ENCODE data around the gene UBQLN4. TPM values are rescaled to one million over a fixed set of nuclear protein-coding genes. Genes with fewer than 3 reads are reported as not detected.

UBQLN4 gene
- total RNA-seq, 1 experiment from 2014 or later, result 58.4 TPM

- Histone ChIP-seq H3K27ac (no peak overlapping the region), H3K36me3 (ENCODE audit: low read depth) (0 out of 2 replicates have a peak, but pooled peaks cover 7% of the 10 kb centered on the region), H3K79me2 (ENCODE audit: low read depth) (peaks cover 26% of the 10 kb centered on the region), H3K4me3 (no peak overlapping the region), H3K9me3 (ENCODE audit: insufficient read depth, low read depth) (no peaks in the 10 kb centered on the region), H4K20me1 (ENCODE audit: insufficient read depth) (peaks cover 12% of the 10 kb centered on the region; the same call in 1 of the 2 replicates), H3K27me3 (ENCODE audit: insufficient read depth, low read depth) (no peaks in the 10 kb centered on the region), H2AFZ (no peak overlapping the region), H3K4me2 (no peak overlapping the region), H3K9me2 (ENCODE audit: insufficient read depth) (no peaks in the 10 kb centered on the region), H3F3A (ENCODE audit: insufficient read depth, low read depth) (peaks cover 21% of the 10 kb centered on the region; the same call in 1 of the 2 replicates), H3K4me1 (replicated peaks; ENCODE audit: insufficient read depth) (no peaks in the 10 kb centered on the region)
- ChIA-PET POLR2A (ENCODE audit: unreplicated experiment) (no interaction called here), CTCF (no interaction called here)
- no TSS peak for BruUV-seq (replicated peaks)
- intact Hi-C loops (cut with micrococcal nuclease; ENCODE audit: unreplicated experiment), result no loop called here
- no peak for DNase-seq
- TF ChIP-seq EZH2 (IDR thresholded peaks at IDR 0.05; ENCODE audit: low read depth), result no peak
- TF ChIP-seq, protein P1, sequence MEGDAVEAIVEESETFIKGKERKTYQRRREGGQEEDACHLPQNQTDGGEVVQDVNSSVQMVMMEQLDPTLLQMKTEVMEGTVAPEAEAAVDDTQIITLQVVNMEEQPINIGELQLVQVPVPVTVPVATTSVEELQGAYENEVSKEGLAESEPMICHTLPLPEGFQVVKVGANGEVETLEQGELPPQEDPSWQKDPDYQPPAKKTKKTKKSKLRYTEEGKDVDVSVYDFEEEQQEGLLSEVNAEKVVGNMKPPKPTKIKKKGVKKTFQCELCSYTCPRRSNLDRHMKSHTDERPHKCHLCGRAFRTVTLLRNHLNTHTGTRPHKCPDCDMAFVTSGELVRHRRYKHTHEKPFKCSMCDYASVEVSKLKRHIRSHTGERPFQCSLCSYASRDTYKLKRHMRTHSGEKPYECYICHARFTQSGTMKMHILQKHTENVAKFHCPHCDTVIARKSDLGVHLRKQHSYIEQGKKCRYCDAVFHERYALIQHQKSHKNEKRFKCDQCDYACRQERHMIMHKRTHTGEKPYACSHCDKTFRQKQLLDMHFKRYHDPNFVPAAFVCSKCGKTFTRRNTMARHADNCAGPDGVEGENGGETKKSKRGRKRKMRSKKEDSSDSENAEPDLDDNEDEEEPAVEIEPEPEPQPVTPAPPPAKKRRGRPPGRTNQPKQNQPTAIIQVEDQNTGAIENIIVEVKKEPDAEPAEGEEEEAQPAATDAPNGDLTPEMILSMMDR (conservative IDR thresholded peaks at IDR 0.05), result no peak
Observed at GRCh38 chr1:156069490-156070455, 16.2 kb upstream of the UBQLN4 start.

DNA sequence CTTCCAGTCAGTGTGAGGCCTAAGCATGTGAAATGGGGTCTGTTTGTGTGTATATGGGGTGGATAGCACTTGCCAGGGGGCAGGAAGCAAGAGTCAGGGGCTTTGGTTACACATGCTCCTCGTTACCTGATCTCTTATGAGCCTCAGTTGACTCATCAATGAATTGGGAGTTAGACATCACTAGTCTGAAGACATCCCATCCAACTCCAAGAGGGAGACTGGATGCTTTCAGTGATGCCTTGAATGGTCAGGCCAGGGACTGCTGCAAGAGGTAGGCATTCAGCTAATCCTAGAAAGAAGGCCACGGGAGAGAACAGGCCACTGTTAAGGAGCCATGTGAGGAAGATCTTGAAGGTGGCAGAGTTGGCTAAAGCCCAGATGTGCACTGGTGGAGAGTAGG is 13.7 kb upstream of the UBQLN4 start:
- Histone ChIP-seq H4K20me1 (ENCODE audit: insufficient read depth) (peaks cover 33% of the 10 kb centered on the region), H3K9me2 (ENCODE audit: insufficient read depth) (no peaks in the 10 kb centered on the region), H3K4me2 (no peak overlapping the region), H3K79me2 (ENCODE audit: low read depth) (peaks cover 50% of the 10 kb centered on the region), H3F3A (ENCODE audit: insufficient read depth, low read depth) (peaks cover 27% of the 10 kb centered on the region; the same call in 1 of the 2 replicates), H3K4me1 (replicated peaks; ENCODE audit: insufficient read depth) (peaks cover 17% of the 10 kb centered on the region), H3K36me3 (ENCODE audit: low read depth) (peaks cover 7% of the 10 kb centered on the region; the same call in 1 of the 2 replicates), H3K9me3 (ENCODE audit: insufficient read depth, low read depth) (no peaks in the 10 kb centered on the region), H3K27me3 (ENCODE audit: insufficient read depth, low read depth) (no peaks in the 10 kb centered on the region), H3K27ac (no peak overlapping the region), H3K4me3 (no peak overlapping the region), H2AFZ (no peak overlapping the region)
- TF ChIP-seq, protein P1 (conservative IDR thresholded peaks at IDR 0.05), result no peak
- TF ChIP-seq EZH2 (IDR thresholded peaks at IDR 0.05; ENCODE audit: low read depth), result no peak
- BruUV-seq (replicated peaks), result no TSS peak
- ChIA-PET POLR2A (ENCODE audit: unreplicated experiment) (no interaction called here), CTCF (interaction anchor here (3.1 kb wide), 1 partner anchor 129 kb away, joined by 16 read pairs; no protein-coding TSS in a partner anchor)
- no peak for DNase-seq
- intact Hi-C loops (cut with micrococcal nuclease; ENCODE audit: unreplicated experiment), result no loop called here

DNA sequence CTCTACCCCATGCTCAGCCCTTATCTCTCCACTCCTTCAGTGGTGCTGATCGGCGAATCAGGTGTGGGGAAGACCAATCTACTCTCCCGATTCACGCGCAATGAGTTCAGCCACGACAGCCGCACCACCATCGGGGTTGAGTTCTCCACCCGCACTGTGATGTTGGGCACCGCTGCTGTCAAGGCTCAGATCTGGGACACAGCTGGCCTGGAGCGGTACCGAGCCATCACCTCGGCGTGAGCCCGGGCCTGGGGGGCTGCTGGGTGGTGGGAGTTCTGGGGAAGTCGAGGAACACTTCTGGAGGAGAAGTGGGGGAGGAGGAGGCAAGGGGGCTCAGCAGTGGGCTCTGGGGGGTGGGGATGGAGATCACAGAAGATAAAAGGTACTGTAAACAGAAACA is 12.3 kb upstream of the UBQLN4 start:
- ChIA-PET POLR2A (ENCODE audit: unreplicated experiment) (interaction anchor here (0.7 kb wide), 1 partner anchor 110 kb away, joined by 4 read pairs; no protein-coding TSS in a partner anchor), CTCF (interaction anchor here (0.6 to 3.1 kb wide), 3 partner anchors 8 to 234 kb away, joined by 7 to 16 read pairs (median 15); no protein-coding TSS in a partner anchor)
- no peak overlapping the region for H2AFZ ChIP-seq
- no peaks in the 10 kb centered on the region for H3K27me3 ChIP-seq (ENCODE audit: insufficient read depth, low read depth)
- peaks cover 7% of the 10 kb centered on the region; the same call in 1 of the 2 replicates for H3K36me3 ChIP-seq (ENCODE audit: low read depth)
- intact Hi-C loops (cut with micrococcal nuclease; ENCODE audit: unreplicated experiment), result loop anchor here (1.0 kb wide), 1 partner anchor 128 kb away; no protein-coding TSS in a partner anchor
- H3F3A ChIP-seq (ENCODE audit: insufficient read depth, low read depth), result peaks cover 31% of the 10 kb centered on the region
- H3K4me2 ChIP-seq, result no peak overlapping the region
- TF ChIP-seq, protein P1 (conservative IDR thresholded peaks at IDR 0.05), result no peak
- TF ChIP-seq EZH2 (IDR thresholded peaks at IDR 0.05; ENCODE audit: low read depth), result no peak
- no peak overlapping the region for H3K27ac ChIP-seq
- peaks cover 33% of the 10 kb centered on the region for H4K20me1 ChIP-seq (ENCODE audit: insufficient read depth)
- BruUV-seq (replicated peaks), result no TSS peak
- peaks cover 18% of the 10 kb centered on the region for H3K4me1 ChIP-seq (replicated peaks; ENCODE audit: insufficient read depth)
- H3K9me2 ChIP-seq (ENCODE audit: insufficient read depth), result no peaks in the 10 kb centered on the region
- no peak overlapping the region for H3K4me3 ChIP-seq
- no peak for DNase-seq
- no peaks in the 10 kb centered on the region for H3K9me3 ChIP-seq (ENCODE audit: insufficient read depth, low read depth)
- peaks cover 63% of the 10 kb centered on the region for H3K79me2 ChIP-seq (ENCODE audit: low read depth)
